Measurements from ENCODE around the gene FOXI3. TPM values are rescaled to one million over a fixed set of nuclear protein-coding genes. Genes with fewer than 3 reads are reported as not detected.

Gene FOXI3
- total RNA-seq, 2 donors from 2014 or later = 0.93 to 2.8 TPM

DNA sequence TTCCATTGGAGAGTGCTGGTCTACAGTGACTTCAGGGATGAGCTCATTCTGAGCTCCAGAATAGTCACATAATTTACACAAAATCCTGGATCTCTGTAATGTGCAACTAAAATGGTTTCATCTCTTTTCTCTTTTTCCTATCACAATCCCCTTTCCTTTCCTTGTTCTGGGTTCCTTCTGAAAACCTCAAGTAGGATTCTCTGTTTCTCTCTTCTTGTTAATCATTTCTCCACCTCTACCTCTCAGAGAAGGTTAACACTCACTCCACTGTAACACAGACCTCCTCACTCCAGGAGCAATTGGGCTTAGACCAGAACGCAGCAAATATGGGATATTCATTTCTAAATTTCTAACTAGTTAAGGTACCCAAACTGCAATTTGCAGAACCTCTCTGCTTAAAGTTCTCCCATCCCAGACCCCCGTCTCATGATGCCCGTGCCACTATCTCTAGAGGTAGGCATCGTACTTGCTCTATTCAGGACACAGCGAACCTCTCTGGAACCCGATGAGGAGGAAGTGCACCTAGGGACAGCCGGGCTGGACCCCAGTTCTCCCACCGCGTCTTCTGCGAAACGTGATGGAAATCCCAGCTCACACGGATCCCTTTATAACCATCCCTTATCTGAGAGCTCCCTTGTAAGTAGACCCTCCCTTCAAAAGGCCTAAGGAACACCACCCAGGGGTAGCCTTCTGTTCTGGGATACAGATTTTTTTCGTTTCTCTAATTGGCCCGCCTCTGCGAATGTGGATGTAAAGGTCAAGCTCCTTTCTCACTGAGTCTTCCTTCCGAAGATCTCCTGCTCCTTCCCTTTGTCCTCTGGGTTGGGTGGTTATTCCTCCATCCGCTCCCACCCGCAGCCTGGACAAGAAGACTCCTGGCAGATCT lies 1.3 kb downstream of the FOXI3 start:
- peaks cover 66% of the 10 kb centered on the region for H3K27me3 Mint-ChIP-seq (ENCODE audit: insufficient read depth)
- peaks cover 57% of the 10 kb centered on the region for H3K27me3 ChIP-seq (ENCODE audit: control insufficient read depth, insufficient read depth, low read length, poor library complexity, severe bottlenecking)
- peak overlapping the region; percentile 66 for H3K4me3 Mint-ChIP-seq
- peaks cover 3% of the 10 kb centered on the region for H3K4me1 ChIP-seq (ENCODE audit: control insufficient read depth, insufficient read depth, low read length)
- no peaks in the 10 kb centered on the region for H3K9me3 ChIP-seq (ENCODE audit: control insufficient read depth, low read length)
- 10 to 18% methylated on average over 10 to 18 of the region's 18 CpGs for WGBS, 2 experiments (ENCODE audit: insufficient coverage in 1 of 2, insufficient read length in 1 of 2)
- no peak overlapping the region for H3K27ac Mint-ChIP-seq
- no peaks in the 10 kb centered on the region for H3K9me3 Mint-ChIP-seq
- H3K27ac ChIP-seq (ENCODE audit: low read depth, low read length) = no peak overlapping the region
- H3K9ac ChIP-seq (ENCODE audit: extremely low read depth, low read length, poor library complexity, severe bottlenecking) = no peak overlapping the region
- TF ChIP-seq, protein P1, sequence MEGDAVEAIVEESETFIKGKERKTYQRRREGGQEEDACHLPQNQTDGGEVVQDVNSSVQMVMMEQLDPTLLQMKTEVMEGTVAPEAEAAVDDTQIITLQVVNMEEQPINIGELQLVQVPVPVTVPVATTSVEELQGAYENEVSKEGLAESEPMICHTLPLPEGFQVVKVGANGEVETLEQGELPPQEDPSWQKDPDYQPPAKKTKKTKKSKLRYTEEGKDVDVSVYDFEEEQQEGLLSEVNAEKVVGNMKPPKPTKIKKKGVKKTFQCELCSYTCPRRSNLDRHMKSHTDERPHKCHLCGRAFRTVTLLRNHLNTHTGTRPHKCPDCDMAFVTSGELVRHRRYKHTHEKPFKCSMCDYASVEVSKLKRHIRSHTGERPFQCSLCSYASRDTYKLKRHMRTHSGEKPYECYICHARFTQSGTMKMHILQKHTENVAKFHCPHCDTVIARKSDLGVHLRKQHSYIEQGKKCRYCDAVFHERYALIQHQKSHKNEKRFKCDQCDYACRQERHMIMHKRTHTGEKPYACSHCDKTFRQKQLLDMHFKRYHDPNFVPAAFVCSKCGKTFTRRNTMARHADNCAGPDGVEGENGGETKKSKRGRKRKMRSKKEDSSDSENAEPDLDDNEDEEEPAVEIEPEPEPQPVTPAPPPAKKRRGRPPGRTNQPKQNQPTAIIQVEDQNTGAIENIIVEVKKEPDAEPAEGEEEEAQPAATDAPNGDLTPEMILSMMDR (conservative IDR thresholded peaks at IDR 0.05) = no peak
- peak overlapping the region; percentile 66 for H3K4me3 ChIP-seq (ENCODE audit: low read length)
- DNase-seq = no peak
- H3K36me3 Mint-ChIP-seq (ENCODE audit: low read depth) = no peaks in the 10 kb centered on the region
- no peaks in the 10 kb centered on the region for H3K36me3 ChIP-seq (ENCODE audit: control insufficient read depth, insufficient read depth, low read length)
- peaks cover 10% of the 10 kb centered on the region for H3K4me1 Mint-ChIP-seq

DNA sequence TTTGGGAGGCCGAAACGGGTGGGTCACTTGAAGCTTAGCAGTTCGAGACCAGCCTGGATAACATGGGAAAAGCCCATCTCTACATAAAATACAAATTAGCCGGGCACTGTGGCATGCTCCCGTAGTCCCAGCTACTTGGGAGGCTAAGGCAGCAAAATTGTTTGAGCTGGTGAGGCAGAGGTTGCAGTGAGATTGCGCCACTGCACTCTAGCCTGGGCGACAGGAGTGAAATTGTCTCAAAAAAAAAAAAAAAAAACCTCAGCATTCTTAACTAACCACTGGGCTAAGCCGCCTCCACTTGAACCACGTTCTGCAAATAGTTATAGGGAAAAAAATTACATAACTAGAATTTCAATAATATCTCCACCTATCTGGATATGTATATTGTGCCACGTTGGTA lies 2.3 kb downstream of the FOXI3 start:
- Histone ChIP-seq H3K9ac (ENCODE audit: extremely low read depth, low read length, poor library complexity, severe bottlenecking) (no peak overlapping the region), H3K4me3 (ENCODE audit: low read length) (no peak overlapping the region), H3K36me3 (ENCODE audit: control insufficient read depth, insufficient read depth, low read length) (no peaks in the 10 kb centered on the region), H3K9me3 (ENCODE audit: control insufficient read depth, low read length) (no peaks in the 10 kb centered on the region), H3K27ac (ENCODE audit: low read depth, low read length) (no peak overlapping the region), H3K4me1 (ENCODE audit: control insufficient read depth, insufficient read depth, low read length) (peaks cover 3% of the 10 kb centered on the region), H3K27me3 (ENCODE audit: control insufficient read depth, insufficient read depth, low read length, poor library complexity, severe bottlenecking) (peaks cover 57% of the 10 kb centered on the region)
- H3K4me3 Mint-ChIP-seq = no peak overlapping the region
- H3K4me1 Mint-ChIP-seq = peaks cover 10% of the 10 kb centered on the region
- TF ChIP-seq, protein P1 (conservative IDR thresholded peaks at IDR 0.05) = no peak
- DNase-seq = no peak
- H3K27me3 Mint-ChIP-seq (ENCODE audit: insufficient read depth) = peaks cover 66% of the 10 kb centered on the region
- H3K27ac Mint-ChIP-seq = no peak overlapping the region
- 89 to 91% methylated on average over 6 to 7 of the region's 10 CpGs for WGBS, 2 experiments (ENCODE audit: insufficient coverage in 1 of 2, insufficient read length in 1 of 2)
- no peaks in the 10 kb centered on the region for H3K9me3 Mint-ChIP-seq
- no peaks in the 10 kb centered on the region for H3K36me3 Mint-ChIP-seq (ENCODE audit: low read depth)

- H3K4me1 ChIP-seq (ENCODE audit: control insufficient read depth, insufficient read depth, low read length) = peaks cover 3% of the 10 kb centered on the region
- WGBS, 2 experiments (ENCODE audit: insufficient coverage in 1 of 2, insufficient read length in 1 of 2) = 88 to 92% methylated on average over 6 to 8 of the region's 8 CpGs
- peaks cover 58% of the 10 kb centered on the region for H3K27me3 Mint-ChIP-seq (ENCODE audit: insufficient read depth)
Measured at GRCh38 chr2:88448248-88448647, 4.2 kb downstream of the FOXI3 start.

More at GRCh38 chr2:88448248-88448647, 4.2 kb downstream of the FOXI3 start:
- H3K27ac Mint-ChIP-seq = no peak overlapping the region
- Histone ChIP-seq H3K9me3 (ENCODE audit: control insufficient read depth, low read length) (no peaks in the 10 kb centered on the region), H3K27ac (ENCODE audit: low read depth, low read length) (no peak overlapping the region), H3K36me3 (ENCODE audit: control insufficient read depth, insufficient read depth, low read length) (no peaks in the 10 kb centered on the region), H3K27me3 (ENCODE audit: control insufficient read depth, insufficient read depth, low read length, poor library complexity, severe bottlenecking) (peaks cover 41% of the 10 kb centered on the region), H3K9ac (ENCODE audit: extremely low read depth, low read length, poor library complexity, severe bottlenecking) (no peak overlapping the region), H3K4me3 (ENCODE audit: low read length) (no peak overlapping the region)
- TF ChIP-seq, protein P1 (conservative IDR thresholded peaks at IDR 0.05) = peak; percentile 52
- no peak overlapping the region for H3K4me3 Mint-ChIP-seq
- no peaks in the 10 kb centered on the region for H3K36me3 Mint-ChIP-seq (ENCODE audit: low read depth)
- H3K4me1 Mint-ChIP-seq = peaks cover 13% of the 10 kb centered on the region
- no peak for DNase-seq
- H3K9me3 Mint-ChIP-seq = no peaks in the 10 kb centered on the region

Measured in endodermal cell (in vitro differentiated cells).